CD8-positive, alpha-beta memory T cell (primary cell): ENCODE results near the gene SPRED2. TPM values are rescaled to one million over a fixed set of nuclear protein-coding genes. Genes with fewer than 3 reads are reported as not detected.
A peak's percentile ranks its signal among the peaks of the same experiment; 100 is the strongest.

Experiments
- CTCF ChIA-PET: fragments of 350-600 bp; sonication (Branson Sonifier 250); formaldehyde crosslinking; loops from one replicate; lab custom pipeline; 2021; ENCODE audit warnings: antibody characterized with exemption; lab: Charles Lee
- POLR2A ChIA-PET: fragments of 350-600 bp; sonication (Branson Sonifier 250); formaldehyde crosslinking; loops from one replicate; lab custom pipeline; 2021; ENCODE audit warnings: antibody characterized with exemption; lab: Charles Lee
- DNase-seq, 5 donors: peaks; one replicate each; pipeline versions ENCODE4 v3.0.0 to v3.0.0-alpha.2; 2020 to 2022; ENCODE audit warnings: mixed read lengths in 1 of 5
- H3K27ac ChIP-seq: one replicate; pipeline ENCODE4 v1.7.0; 2013; ENCODE audit warnings: low read depth, mild to moderate bottlenecking, low read length, moderate library complexity
- H3K27me3 ChIP-seq: 2 replicates; pipeline ENCODE4 v1.7.0; 2013; ENCODE audit warnings: low read length, mild to moderate bottlenecking; ENCODE audit not compliant: insufficient read depth, poor library complexity, severe bottlenecking
- H3K36me3 ChIP-seq: 2 replicates; pipeline ENCODE4 v1.7.0; 2013; ENCODE audit warnings: mild to moderate bottlenecking, low read length, moderate library complexity; ENCODE audit not compliant: insufficient read depth
- H3K4me1 ChIP-seq: 2 replicates; pipeline ENCODE4 v1.7.0; 2013; ENCODE audit warnings: mild to moderate bottlenecking, low read length, moderate library complexity; ENCODE audit not compliant: insufficient read depth
- H3K4me3 ChIP-seq: 2 replicates; pipeline ENCODE4 v1.7.0; 2013; ENCODE audit warnings: mild to moderate bottlenecking, low read length
- H3K9me3 ChIP-seq: 2 replicates; pipeline ENCODE4 v1.7.0; 2013; ENCODE audit warnings: mild to moderate bottlenecking, low read length
- H3K27ac Mint-ChIP-seq, 8 donors: one replicate each; pipeline ENCODE4 v1.8.0; 2020 to 2021; ENCODE audit warnings: mixed read lengths in 8 of 8, mild to moderate bottlenecking in 6 of 8, inconsistent platforms in 3 of 8, moderate library complexity in 3 of 8
- H3K27me3 Mint-ChIP-seq, 2 donors: one replicate each; pipeline ENCODE4 v1.8.0; 2020 to 2021; ENCODE audit warnings: mixed read lengths in 2 of 2, mild to moderate bottlenecking in 1 of 2, moderate library complexity in 1 of 2
- H3K36me3 Mint-ChIP-seq, 3 donors: one replicate each; pipeline ENCODE4 v1.8.0; 2020 to 2021; ENCODE audit warnings: mixed read lengths in 3 of 3, inconsistent platforms in 1 of 3, mild to moderate bottlenecking in 1 of 3
- H3K4me1 Mint-ChIP-seq, 3 donors: one replicate each; pipeline ENCODE4 v1.8.0; 2020 to 2021; ENCODE audit warnings: mixed read lengths in 3 of 3, inconsistent platforms in 1 of 3, mild to moderate bottlenecking in 1 of 3
- H3K4me3 Mint-ChIP-seq, 7 donors: one replicate each; pipeline ENCODE4 v1.8.0; 2020 to 2021; ENCODE audit warnings: mixed read lengths in 7 of 7, mild to moderate bottlenecking in 6 of 7, moderate library complexity in 4 of 7, inconsistent platforms in 2 of 7
- H3K9me3 Mint-ChIP-seq, 5 donors: one replicate each; pipeline ENCODE4 v1.8.0; 2020 to 2022; ENCODE audit warnings: mixed read lengths in 5 of 5, mild to moderate bottlenecking in 3 of 5, moderate library complexity in 2 of 5, inconsistent platforms in 1 of 5
- polyA plus RNA-seq: library from polyadenylated mRNA; unstranded; fragments of 300-500 nt; fragmentation: Illumina TruSeq; gene quantifications from one replicate; pipeline ENCODE4 v1.2.3, GENCODE V29; 2021
- total RNA-seq, 2 experiments: library from RNA; stranded (reverse); gene quantifications; one replicate each; pipeline ENCODE4 v1.2.3, GENCODE V29; 2021

SPRED2 gene
- total and polyA plus RNA-seq, 3 experiments from 2014 or later = 1.3 to 4.0 (median 3.0) TPM

DNA sequence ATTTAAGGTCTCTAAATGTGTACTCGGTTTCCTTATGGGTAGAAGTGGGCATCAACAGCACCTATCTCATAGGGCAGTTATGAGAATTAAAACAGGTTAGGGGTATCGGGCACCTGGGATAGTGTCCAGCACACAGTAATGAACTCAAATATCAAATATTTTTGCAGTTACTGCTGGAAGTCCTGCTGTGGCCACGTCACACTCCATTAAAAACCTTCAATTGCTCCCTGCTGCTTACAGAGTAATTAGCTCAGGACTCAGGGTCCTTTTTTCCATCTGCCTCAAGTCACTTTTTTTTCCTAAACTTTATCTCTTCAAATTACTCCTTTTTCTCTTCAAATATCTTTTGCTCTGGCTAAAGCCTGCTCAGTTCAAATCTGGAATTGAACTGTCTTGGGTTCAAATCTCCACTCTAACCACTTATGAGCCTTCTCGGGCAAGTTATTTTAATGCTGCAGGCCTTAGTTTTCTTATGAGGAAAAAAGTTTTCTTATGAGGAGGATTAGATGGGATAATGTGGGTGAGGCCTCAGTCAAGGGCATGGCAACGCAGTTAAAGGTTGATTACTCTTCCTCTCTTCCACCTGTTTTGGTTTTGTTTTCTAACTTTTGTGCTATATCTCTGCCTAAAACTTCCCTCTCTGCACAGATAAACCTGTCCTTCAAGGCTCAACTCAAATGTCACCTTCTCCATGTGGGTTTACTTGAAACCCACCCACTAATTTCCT, 36.6 kb downstream of the SPRED2 start:
- no peak for DNase-seq
- Mint-ChIP-seq H3K27me3 (peaks cover 0 to 2% of the 10 kb centered on the region in 2 donors), H3K9me3 (no peaks in the 10 kb centered on the region), H3K4me3 (no peak overlapping the region), H3K27ac (peak overlapping the region in 2 of 8 donors; percentile 11 to 21), H3K36me3 (no peaks in the 10 kb centered on the region), H3K4me1 (peaks cover 6 to 7% (median 7%) of the 10 kb centered on the region in 3 donors)
- Histone ChIP-seq H3K27me3 (no peaks in the 10 kb centered on the region), H3K27ac (no peak overlapping the region), H3K4me3 (no peak overlapping the region), H3K4me1 (no peaks in the 10 kb centered on the region), H3K36me3 (no peaks in the 10 kb centered on the region), H3K9me3 (no peaks in the 10 kb centered on the region)
- ChIA-PET CTCF (no interaction called here), POLR2A (no interaction called here)

DNA sequence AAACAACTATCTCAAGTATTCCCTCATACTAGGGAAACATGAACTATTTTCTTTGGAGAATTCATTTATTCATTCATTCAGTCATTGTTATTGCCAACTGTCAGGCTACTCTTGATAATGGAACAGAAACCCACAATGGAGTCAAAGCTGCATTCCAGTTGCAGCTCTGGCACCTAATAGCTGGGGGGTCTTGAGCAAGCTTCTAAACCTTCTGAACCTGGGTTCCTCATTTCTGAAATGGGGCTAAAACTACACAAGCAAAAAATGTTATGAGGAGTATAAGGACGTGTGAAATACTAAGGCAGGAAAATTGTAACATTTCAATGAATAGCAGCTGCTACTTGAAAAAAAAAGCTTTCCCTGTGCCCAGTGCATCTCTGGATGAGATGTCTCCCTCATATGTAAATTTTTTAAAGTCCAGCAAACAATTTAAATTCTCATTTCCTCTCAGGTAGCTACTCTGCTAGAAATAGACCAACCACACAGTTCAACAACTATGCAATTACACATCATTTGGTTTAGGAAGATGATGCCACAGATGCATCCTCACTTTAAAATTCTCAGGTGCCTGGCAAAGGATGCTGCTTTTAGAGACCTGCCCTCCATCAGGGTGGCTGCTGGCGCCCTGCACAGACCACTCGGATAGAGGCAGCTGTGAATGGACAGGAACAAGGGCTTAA, 38.5 kb downstream of the SPRED2 start:
- H3K27ac ChIP-seq = no peak overlapping the region
- no peaks in the 10 kb centered on the region for H3K36me3 ChIP-seq
- Mint-ChIP-seq H3K4me1 (peaks cover 6 to 7% (median 7%) of the 10 kb centered on the region in 3 donors), H3K4me3 (no peak overlapping the region), H3K9me3 (no peaks in the 10 kb centered on the region), H3K27ac (no peak overlapping the region), H3K36me3 (no peaks in the 10 kb centered on the region), H3K27me3 (peaks cover 0 to 2% of the 10 kb centered on the region in 2 donors)
- CTCF ChIA-PET = interaction anchor here (2.0 kb wide), 1 partner anchor 11 kb away, joined by 5 read pairs; no protein-coding TSS in a partner anchor
- no peak overlapping the region for H3K4me3 ChIP-seq
- no peaks in the 10 kb centered on the region for H3K27me3 ChIP-seq
- POLR2A ChIA-PET = no interaction called here
- H3K4me1 ChIP-seq = no peaks in the 10 kb centered on the region
- DNase-seq = no peak
- no peaks in the 10 kb centered on the region for H3K9me3 ChIP-seq

DNA sequence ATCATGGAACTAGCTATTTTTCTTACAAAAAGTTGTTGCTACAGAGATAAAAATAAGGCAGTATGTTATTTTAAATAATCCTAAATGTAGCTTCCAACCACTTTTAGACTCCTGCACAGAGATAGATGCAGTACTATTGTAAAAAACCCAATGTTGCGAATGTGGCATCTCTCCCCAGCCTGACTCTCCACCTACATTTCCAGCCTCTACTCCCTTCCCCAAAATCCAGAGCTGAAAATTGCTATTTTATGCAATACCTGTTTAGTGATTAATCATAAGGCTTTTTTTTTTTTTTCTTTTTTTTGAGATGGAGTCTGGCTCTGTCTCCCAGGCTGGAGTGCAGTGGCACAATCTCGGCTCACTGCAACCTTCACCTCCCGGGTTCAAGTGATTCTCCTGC, 39.4 kb downstream of the SPRED2 start:
- H3K4me3 ChIP-seq = no peak overlapping the region
- CTCF ChIA-PET = interaction anchor here (2.0 kb wide), 1 partner anchor 11 kb away, joined by 5 read pairs; no protein-coding TSS in a partner anchor
- H3K9me3 Mint-ChIP-seq = no peaks in the 10 kb centered on the region
- POLR2A ChIA-PET = no interaction called here
- H3K4me3 Mint-ChIP-seq = no peak overlapping the region
- peaks cover 6 to 7% (median 7%) of the 10 kb centered on the region in 3 donors for H3K4me1 Mint-ChIP-seq
- H3K27me3 Mint-ChIP-seq = peaks cover 2 to 4% of the 10 kb centered on the region in 2 donors
- no peak for DNase-seq
- H3K4me1 ChIP-seq = no peaks in the 10 kb centered on the region
- no peaks in the 10 kb centered on the region for H3K27me3 ChIP-seq
- H3K36me3 ChIP-seq = no peaks in the 10 kb centered on the region
- peak overlapping the region in 1 of 8 donors; percentile 22 for H3K27ac Mint-ChIP-seq
- no peak overlapping the region for H3K27ac ChIP-seq
- no peaks in the 10 kb centered on the region for H3K36me3 Mint-ChIP-seq
- no peaks in the 10 kb centered on the region for H3K9me3 ChIP-seq

DNA sequence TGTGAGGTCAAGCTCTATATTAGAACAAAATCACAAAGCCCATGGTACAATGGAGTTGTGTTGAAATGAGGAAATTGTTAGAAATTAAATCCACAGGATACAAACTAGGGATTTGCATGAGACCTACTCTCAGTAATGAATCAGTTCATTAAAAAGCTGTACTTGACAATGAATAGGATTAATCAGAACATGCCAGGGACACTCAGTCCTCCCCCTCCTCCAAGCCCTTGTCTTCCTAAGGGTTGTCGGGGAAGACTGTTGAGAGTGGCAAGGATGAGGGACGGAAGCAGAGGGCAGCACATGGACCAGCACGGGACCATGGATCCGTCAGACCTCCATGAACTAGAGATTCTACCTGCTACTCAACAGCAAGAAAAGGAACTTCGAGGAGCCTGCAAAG, 39.8 kb downstream of the SPRED2 start:
- Histone ChIP-seq H3K27me3 (no peaks in the 10 kb centered on the region), H3K4me1 (no peaks in the 10 kb centered on the region), H3K27ac (no peak overlapping the region), H3K4me3 (no peak overlapping the region), H3K36me3 (no peaks in the 10 kb centered on the region), H3K9me3 (no peaks in the 10 kb centered on the region)
- Mint-ChIP-seq H3K4me3 (no peak overlapping the region), H3K36me3 (no peaks in the 10 kb centered on the region), H3K27me3 (peaks cover 2 to 4% of the 10 kb centered on the region in 2 donors), H3K9me3 (no peaks in the 10 kb centered on the region), H3K4me1 (peaks cover 5 to 6% (median 6%) of the 10 kb centered on the region in 3 donors), H3K27ac (peak overlapping the region in 1 of 8 donors; percentile 22)
- ChIA-PET POLR2A (no interaction called here), CTCF (interaction anchor here (2.0 kb wide), 1 partner anchor 10 kb away, joined by 5 read pairs; no protein-coding TSS in a partner anchor)
- DNase-seq = no peak

DNA sequence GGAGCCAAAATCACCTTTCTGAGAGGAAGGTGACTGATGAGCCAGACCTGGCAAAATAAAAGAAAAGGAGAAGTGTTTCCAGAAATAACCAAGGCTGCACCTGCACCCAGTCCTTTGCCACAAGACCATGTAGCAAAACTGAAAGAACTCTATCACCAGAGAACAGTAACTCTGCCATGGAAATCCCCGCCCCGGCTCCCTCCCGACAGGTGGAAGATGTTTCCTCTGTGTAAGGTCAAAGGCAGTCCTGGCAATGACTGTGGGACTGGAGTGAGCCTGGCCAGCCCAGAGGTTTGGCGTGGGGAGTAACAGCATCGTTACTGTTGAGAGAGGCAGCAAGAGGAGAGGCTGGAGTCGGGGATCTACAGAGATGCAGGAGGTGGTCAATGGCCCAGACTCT, 42.3 kb downstream of the SPRED2 start:
- Histone ChIP-seq H3K27me3 (no peaks in the 10 kb centered on the region), H3K4me3 (no peak overlapping the region), H3K36me3 (no peaks in the 10 kb centered on the region), H3K27ac (no peak overlapping the region), H3K9me3 (no peaks in the 10 kb centered on the region), H3K4me1 (no peaks in the 10 kb centered on the region)
- Mint-ChIP-seq H3K27me3 (peaks cover 2 to 4% of the 10 kb centered on the region in 2 donors), H3K4me3 (no peak overlapping the region), H3K36me3 (no peaks in the 10 kb centered on the region), H3K4me1 (no peaks in the 10 kb centered on the region), H3K9me3 (no peaks in the 10 kb centered on the region), H3K27ac (no peak overlapping the region)
- ChIA-PET POLR2A (no interaction called here), CTCF (no interaction called here)
- DNase-seq = no peak

DNA sequence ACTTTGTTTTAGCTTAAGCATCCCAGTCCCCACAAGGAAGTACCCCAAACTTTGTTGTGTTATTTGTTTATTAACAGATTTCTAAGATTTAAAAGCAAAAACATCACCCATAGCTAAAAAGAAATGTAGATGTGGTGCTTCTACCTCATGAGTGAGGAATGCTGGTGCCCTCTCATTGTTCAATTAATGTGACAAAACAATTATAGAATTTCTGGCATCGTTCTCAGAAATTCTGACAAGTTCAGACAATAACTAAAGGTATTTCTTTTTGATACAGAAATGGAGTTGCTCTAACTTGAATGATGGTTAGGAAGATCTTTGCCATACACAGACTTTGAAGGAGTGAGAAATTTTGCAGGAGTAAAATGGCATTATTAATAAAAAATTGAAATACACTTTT, 42.9 kb downstream of the SPRED2 start:
- no peaks in the 10 kb centered on the region for H3K27me3 ChIP-seq
- Mint-ChIP-seq H3K9me3 (no peaks in the 10 kb centered on the region), H3K27ac (no peak overlapping the region), H3K4me1 (peaks cover 0 to 2% (median 0%) of the 10 kb centered on the region in 3 donors), H3K36me3 (no peaks in the 10 kb centered on the region), H3K4me3 (no peak overlapping the region), H3K27me3 (peaks cover 2 to 4% of the 10 kb centered on the region in 2 donors)
- H3K4me3 ChIP-seq = no peak overlapping the region
- ChIA-PET CTCF (no interaction called here), POLR2A (no interaction called here)
- no peaks in the 10 kb centered on the region for H3K4me1 ChIP-seq
- no peaks in the 10 kb centered on the region for H3K9me3 ChIP-seq
- DNase-seq = no peak
- H3K36me3 ChIP-seq = no peaks in the 10 kb centered on the region
- H3K27ac ChIP-seq = no peak overlapping the region

DNA sequence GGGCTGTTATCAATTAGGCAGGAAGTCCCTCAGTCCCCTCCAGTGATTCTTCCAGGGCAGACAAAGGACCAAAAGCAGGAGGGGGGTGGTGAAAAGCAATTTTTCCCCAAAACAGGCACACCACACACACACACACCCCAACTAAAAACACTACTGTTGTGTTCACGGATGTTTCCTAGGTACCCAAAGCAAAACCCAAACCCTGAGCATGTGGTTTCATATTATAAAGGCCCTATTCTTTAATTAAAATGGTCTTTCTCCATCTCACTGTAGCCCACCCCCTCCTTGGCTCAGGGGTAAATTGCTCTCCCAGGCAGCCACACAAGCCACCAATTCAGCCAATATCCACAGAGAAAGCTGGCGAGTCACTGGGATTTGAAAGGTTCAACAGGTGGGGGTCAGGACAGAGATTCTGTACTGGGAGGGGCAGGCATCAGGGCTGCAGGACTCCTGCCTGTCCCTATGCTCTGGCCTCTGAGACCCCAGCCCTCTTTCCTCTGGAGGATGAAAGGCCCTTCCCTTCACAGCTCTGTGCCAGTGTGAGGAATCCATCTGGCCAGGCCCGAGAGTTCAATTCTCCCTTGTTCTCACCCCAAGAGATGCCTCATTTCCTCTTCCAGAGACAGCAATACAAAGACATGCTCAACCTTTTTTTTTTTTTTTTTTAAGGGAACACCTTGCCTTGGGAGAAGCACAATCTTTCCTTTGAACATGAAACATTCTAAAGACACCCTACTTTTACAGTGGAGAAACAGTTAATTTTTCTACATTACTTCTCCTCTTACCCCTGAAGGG, 43.6 kb downstream of the SPRED2 start:
- Histone ChIP-seq H3K27me3 (no peaks in the 10 kb centered on the region), H3K9me3 (no peaks in the 10 kb centered on the region), H3K4me3 (no peak overlapping the region), H3K27ac (no peak overlapping the region), H3K4me1 (no peaks in the 10 kb centered on the region), H3K36me3 (no peaks in the 10 kb centered on the region)
- Mint-ChIP-seq H3K4me1 (peaks cover 0 to 3% (median 3%) of the 10 kb centered on the region in 3 donors), H3K27ac (peak overlapping the region in 2 of 8 donors; percentile 57 to 58), H3K9me3 (no peaks in the 10 kb centered on the region), H3K27me3 (peaks cover 4 to 5% of the 10 kb centered on the region in 2 donors), H3K4me3 (no peak overlapping the region), H3K36me3 (no peaks in the 10 kb centered on the region)
- POLR2A ChIA-PET = no interaction called here
- no peak for DNase-seq
- CTCF ChIA-PET = no interaction called here
